Measurements from ENCODE around the gene STK10.

Gene STK10

GRCh38 chr5:172055996-172056395, 132.0 kb downstream of the STK10 start:
- Histone ChIP-seq H3K27me3 (ENCODE audit: insufficient read depth, low read length, poor library complexity, severe bottlenecking) (no peaks in the 10 kb centered on the region), H3F3A (ENCODE audit: low read depth) (no peaks in the 10 kb centered on the region), H3K4me3 (ENCODE audit: low read length, poor library complexity, severe bottlenecking) (no peak overlapping the region), H4K20me1 (ENCODE audit: insufficient read depth, low read length, poor library complexity, severe bottlenecking) (no peaks in the 10 kb centered on the region), H3K79me2 (ENCODE audit: insufficient read depth, low read length) (no peaks in the 10 kb centered on the region), H3K9me2 (replicated peaks; ENCODE audit: low read depth, low read length) (no peaks in the 10 kb centered on the region), H3K9me3 (ENCODE audit: insufficient read depth, low read depth, low read length) (no peaks in the 10 kb centered on the region), H3K4me2 (ENCODE audit: low read depth, low read length, poor library complexity, severe bottlenecking) (no peak overlapping the region), H3K36me3 (ENCODE audit: insufficient read depth, low read length) (peaks cover 57% of the 10 kb centered on the region; the same call in 1 of the 2 replicates), H2AFZ (ENCODE audit: low read length) (no peak overlapping the region), H3K4me1 (ENCODE audit: insufficient read depth, low read length, poor library complexity, severe bottlenecking) (no peaks in the 10 kb centered on the region), H3K9ac (ENCODE audit: low read depth, low read length, poor library complexity, severe bottlenecking) (no peak overlapping the region)
- no peak for TF ChIP-seq CTCF (conservative IDR thresholded peaks at IDR 0.05; ENCODE audit: low read length)
- TF ChIP-seq EZH2phosphoT487 (IDR thresholded peaks at IDR 0.05; ENCODE audit: borderline replicate concordance): no peak

GRCh38 chr5:172055421-172055820, 132.6 kb downstream of the STK10 start:
- H3K9ac ChIP-seq (ENCODE audit: low read depth, low read length, poor library complexity, severe bottlenecking): no peak overlapping the region
- H3K27me3 ChIP-seq (ENCODE audit: insufficient read depth, low read length, poor library complexity, severe bottlenecking): no peaks in the 10 kb centered on the region
- no peaks in the 10 kb centered on the region for H3F3A ChIP-seq (ENCODE audit: low read depth)
- no peak overlapping the region for H3K4me3 ChIP-seq (ENCODE audit: low read length, poor library complexity, severe bottlenecking)
- H4K20me1 ChIP-seq (ENCODE audit: insufficient read depth, low read length, poor library complexity, severe bottlenecking): no peaks in the 10 kb centered on the region
- H3K36me3 ChIP-seq (ENCODE audit: insufficient read depth, low read length): peaks cover 54% of the 10 kb centered on the region; the same call in 1 of the 2 replicates
- H2AFZ ChIP-seq (ENCODE audit: low read length): no peak overlapping the region
- no peaks in the 10 kb centered on the region for H3K79me2 ChIP-seq (ENCODE audit: insufficient read depth, low read length)
- no peaks in the 10 kb centered on the region for H3K9me2 ChIP-seq (replicated peaks; ENCODE audit: low read depth, low read length)
- no peak for TF ChIP-seq EZH2phosphoT487 (IDR thresholded peaks at IDR 0.05; ENCODE audit: borderline replicate concordance)
- no peak for TF ChIP-seq CTCF (conservative IDR thresholded peaks at IDR 0.05; ENCODE audit: low read length)
- H3K4me2 ChIP-seq (ENCODE audit: low read depth, low read length, poor library complexity, severe bottlenecking): no peak overlapping the region
- no peaks in the 10 kb centered on the region for H3K9me3 ChIP-seq (ENCODE audit: insufficient read depth, low read depth, low read length)
- no peaks in the 10 kb centered on the region for H3K4me1 ChIP-seq (ENCODE audit: insufficient read depth, low read length, poor library complexity, severe bottlenecking)

- no peaks in the 10 kb centered on the region for H3F3A ChIP-seq (ENCODE audit: low read depth)
- no peaks in the 10 kb centered on the region for H3K27me3 ChIP-seq (ENCODE audit: insufficient read depth, low read length, poor library complexity, severe bottlenecking)
- H3K36me3 ChIP-seq (ENCODE audit: insufficient read depth, low read length): peaks cover 52% of the 10 kb centered on the region; the same call in 1 of the 2 replicates
- H2AFZ ChIP-seq (ENCODE audit: low read length): no peak overlapping the region
- H3K9me2 ChIP-seq (replicated peaks; ENCODE audit: low read depth, low read length): no peaks in the 10 kb centered on the region
- no peak for TF ChIP-seq EZH2phosphoT487 (IDR thresholded peaks at IDR 0.05; ENCODE audit: borderline replicate concordance)
- no peak for TF ChIP-seq CTCF (conservative IDR thresholded peaks at IDR 0.05; ENCODE audit: low read length)
- no peak overlapping the region for H3K9ac ChIP-seq (ENCODE audit: low read depth, low read length, poor library complexity, severe bottlenecking)
- H3K9me3 ChIP-seq (ENCODE audit: insufficient read depth, low read depth, low read length): no peaks in the 10 kb centered on the region
- no peak overlapping the region for H3K4me2 ChIP-seq (ENCODE audit: low read depth, low read length, poor library complexity, severe bottlenecking)
- no peaks in the 10 kb centered on the region for H4K20me1 ChIP-seq (ENCODE audit: insufficient read depth, low read length, poor library complexity, severe bottlenecking)
- no peaks in the 10 kb centered on the region for H3K79me2 ChIP-seq (ENCODE audit: insufficient read depth, low read length)
- H3K4me3 ChIP-seq (ENCODE audit: low read length, poor library complexity, severe bottlenecking): no peak overlapping the region
- H3K4me1 ChIP-seq (ENCODE audit: insufficient read depth, low read length, poor library complexity, severe bottlenecking): no peaks in the 10 kb centered on the region
Observed at GRCh38 chr5:172054611-172055153, 133.3 kb downstream of the STK10 start.
